T-cell (primary cell): Measurements from ENCODE around the gene CLHC1. TPM values are rescaled to one million over a fixed set of nuclear protein-coding genes. Genes with fewer than 3 reads are reported as not detected.
"Not testable (repeated sequence)": the region's sequence is repeated elsewhere in the genome, so short reads cannot be mapped to it uniquely, and the experiment has no call there.

ENCODE experiments used
- ATAC-seq, 4 experiments: fragments of 200-7000 bp in 3 of 4; fragments of 150-1000 bp in 1 of 4; cut with Tn5 transposase; replicated peaks in 1 of 4; 1 replicate in 3 of 4; 2 replicates in 1 of 4; pipeline ENCODE4 v1.10.0; 2021; ENCODE audit warnings: moderate library complexity in 3 of 4, mild to moderate bottlenecking in 2 of 4, moderate number of reproducible peaks in 1 of 4
- CTCF ChIA-PET, 2 donors: fragments of 300-600 bp; sonication (Branson Sonifier 250); formaldehyde crosslinking; loops; one replicate each; lab custom pipeline; 2022; ENCODE audit warnings: antibody characterized with exemption in 2 of 2; lab: Charles Lee
- POLR2A ChIA-PET, 2 donors: fragments of 300-600 bp; sonication (Branson Sonifier 250); formaldehyde crosslinking; loops; one replicate each; lab custom pipeline; 2022; ENCODE audit warnings: antibody characterized with exemption in 2 of 2; lab: Charles Lee
- DNase-seq, 35 experiments: peaks; one replicate each; pipeline versions ENCODE4 v3.0.0 to v3.0.0-alpha.2; 2013 to 2023
- H3K27ac ChIP-seq: one replicate; pipeline ENCODE4 v1.5.1; 2013; ENCODE audit warnings: low read length
- H3K27me3 ChIP-seq, 2 experiments: replicated peaks in 1 of 2; 1 replicate in 1 of 2; 2 replicates in 1 of 2; pipeline versions ENCODE4 v1.6.1 to v1.7.0; 2013; ENCODE audit warnings: low read length in 1 of 2, mixed read lengths in 1 of 2; ENCODE audit not compliant: control insufficient read depth in 2 of 2, insufficient read depth in 2 of 2; ENCODE audit errors: extremely low read depth in 1 of 2
- H3K36me3 ChIP-seq, 2 donors: 1 replicate in 1 of 2; 2 replicates in 1 of 2; pipeline versions ENCODE4 v1.6.1 to v1.7.0; 2013; ENCODE audit warnings: low read length in 1 of 2; ENCODE audit not compliant: control insufficient read depth in 2 of 2, insufficient read depth in 1 of 2; ENCODE audit errors: extremely low read depth in 1 of 2
- H3K4me1 ChIP-seq, 2 experiments: 1 replicate in 1 of 2; 2 replicates in 1 of 2; pipeline versions ENCODE4 v1.6.1 to v1.7.0; 2013; ENCODE audit warnings: low read length in 2 of 2, mixed read lengths in 1 of 2; ENCODE audit not compliant: insufficient read depth in 2 of 2, control insufficient read depth in 1 of 2; ENCODE audit errors: extremely low read depth in 1 of 2
- H3K4me3 ChIP-seq, 2 donors: 1 replicate in 1 of 2; 2 replicates in 1 of 2; pipeline versions ENCODE4 v1.5.1 to v1.7.0; 2013; ENCODE audit warnings: mild to moderate bottlenecking in 2 of 2, low read length in 1 of 2, moderate library complexity in 1 of 2; ENCODE audit not compliant: control insufficient read depth in 1 of 2; ENCODE audit errors: extremely low read depth in 1 of 2
- H3K9me3 ChIP-seq: 2 replicates; pipeline ENCODE4 v1.7.0; 2013
- H3K27ac Mint-ChIP-seq, 2 donors: one replicate each; pipeline ENCODE4 v1.8.0; 2020 to 2021; ENCODE audit warnings: mild to moderate bottlenecking in 2 of 2, mixed read lengths in 2 of 2
- H3K27me3 Mint-ChIP-seq, 2 donors: one replicate each; pipeline ENCODE4 v1.8.0; 2021 to 2022; ENCODE audit warnings: mixed read lengths in 2 of 2
- H3K36me3 Mint-ChIP-seq: one replicate; pipeline ENCODE4 v1.8.0; 2021; ENCODE audit warnings: mixed read lengths
- H3K4me1 Mint-ChIP-seq, 3 donors: one replicate each; pipeline ENCODE4 v1.8.0; 2020 to 2022; ENCODE audit warnings: mixed read lengths in 3 of 3, mild to moderate bottlenecking in 1 of 3
- H3K4me3 Mint-ChIP-seq, 3 donors: one replicate each; pipeline ENCODE4 v1.8.0; 2020 to 2022; ENCODE audit warnings: mild to moderate bottlenecking in 3 of 3, mixed read lengths in 3 of 3, moderate library complexity in 3 of 3
- H3K9me3 Mint-ChIP-seq, 3 donors: one replicate each; pipeline ENCODE4 v1.8.0; 2020 to 2022; ENCODE audit warnings: mixed read lengths in 3 of 3
- WGBS: methylation state at CpG from one replicate; pipeline ENCODE4 v1.1.5; 2013; ENCODE audit warnings: missing lambda C conversion rate; ENCODE audit not compliant: insufficient coverage; 5-methylcytosine and 5-hydroxymethylcytosine counted together
- total RNA-seq, 35 experiments: library from RNA in 6 of 35; stranded (reverse) in 6 of 35; fragments of 120-200 nt in 1 of 35; gene quantifications; one replicate each; pipeline versions ENCODE4 v1.2.1 to v1.2.4 and lab custom pipeline; 2013 to 2026

The CLHC1 gene
- 10 to 100 TPM in 2 of 5 donors, 1 to 10 TPM in 3; 5.7 to 14.3 (median 9.2) TPM for total RNA-seq
- total RNA-seq (2013), result 6.1 TPM
- total RNA-seq (lab: John Stamatoyannopoulos, UW), result 0.91 to 11.5 (median 3.9) reads per million in 29 experiments

GRCh38 chr2:55232084-55232862, at the start of gene CLHC1, which contains the start of gene RPS27A:
Gene CLHC1, minus strand, starts transcription at chr2:55232293. Its CDS starts 9,882 bp downstream, at chr2:55222411.
Gene RPS27A, plus strand, starts transcription at chr2:55232688. Its CDS starts 137 bp downstream, at chr2:55232825.
- H3K9me3 Mint-ChIP-seq, result peaks cover 0 to 5% (median 0%) of the 10 kb centered on the region in 3 donors

GRCh38 chr2:55280851-55281546, 48.9 kb upstream of the CLHC1 start:
- ChIA-PET POLR2A (interaction anchor here in 1 of 2 donors (0.6 kb wide), 2 partner anchors 13 to 14 kb away, joined by 3 to 4 read pairs; no protein-coding TSS in a partner anchor), CTCF (interaction anchor here in 1 of 2 donors (0.5 kb wide), 1 partner anchor 8 kb away, joined by 4 read pairs; no protein-coding TSS in a partner anchor)
- not testable (repeated sequence) for H3K36me3 Mint-ChIP-seq, H3K9me3 Mint-ChIP-seq, H3K27me3 Mint-ChIP-seq, ATAC-seq, H3K27me3 ChIP-seq, DNase-seq, H3K36me3 ChIP-seq, H3K4me3 ChIP-seq, H3K9me3 ChIP-seq
- Histone ChIP-seq H3K4me1 (peaks cover 0 to 14% of the 10 kb centered on the region in 2 experiments), H3K27ac (peak overlapping the region; percentile 88)
- peak overlapping the region; percentile 96 to 99 for H3K27ac Mint-ChIP-seq
- H3K4me3 Mint-ChIP-seq, result peak overlapping the region; percentile 32 to 89 (median 85)
- H3K4me1 Mint-ChIP-seq, result peaks cover 22 to 30% (median 25%) of the 10 kb centered on the region in 3 donors
- WGBS, result 94% methylated on average over 3 of the region's 5 CpGs

More at GRCh38 chr2:55232084-55232862, at the start of gene CLHC1, which contains the start of gene RPS27A:
- peaks cover 61 to 71% (median 67%) of the 10 kb centered on the region in 3 donors for H3K4me1 Mint-ChIP-seq
- peaks cover 25 to 35% of the 10 kb centered on the region in 2 experiments for H3K4me1 ChIP-seq
- H3K36me3 ChIP-seq, result peaks cover 0 to 38% of the 10 kb centered on the region in 2 donors
- peak within 1 kb of the TSS; percentile 94 to 98 for H3K4me3 ChIP-seq
- no peaks in the 10 kb centered on the region for H3K27me3 ChIP-seq
- H3K27ac ChIP-seq, result peak within 1 kb of the TSS; percentile 99
- H3K4me3 Mint-ChIP-seq, result peak within 1 kb of the TSS; percentile 98 to 100 (median 99)
- ChIA-PET CTCF (interaction anchor here (0.6 to 1.5 kb wide), 5 partner anchors 9 to 905 kb away, joined by 3 to 9 read pairs (median 4); partner anchors contain the start of gene RTN4 (in 1 of the 2)), POLR2A (interaction anchor here (0.6 to 1.4 kb wide), 9 partner anchors 9 to 707 kb away, joined by 3 to 14 read pairs (median 3); partner anchors contain the start of genes CFAP36 (in 1 of the 2) and RTN4 (in 1 of the 2))
- H3K9me3 ChIP-seq, result no peaks in the 10 kb centered on the region
- ATAC-seq, result peak; percentile 83 to 91 (median 85)
- H3K27ac Mint-ChIP-seq, result peak within 1 kb of the TSS; percentile 98 to 99
- H3K27me3 Mint-ChIP-seq, result no peaks in the 10 kb centered on the region
- 1% methylated on average over 25 of the region's 37 CpGs for WGBS
- H3K36me3 Mint-ChIP-seq, result peaks cover 25% of the 10 kb centered on the region
- peak; percentile 86 to 96 (median 93) for DNase-seq

- H3K27ac ChIP-seq, H3K27me3 ChIP-seq, ATAC-seq, DNase-seq, H3K9me3 ChIP-seq, H3K36me3 ChIP-seq, H3K4me3 ChIP-seq, H3K27me3 Mint-ChIP-seq, CTCF ChIA-PET, H3K4me3 Mint-ChIP-seq, POLR2A ChIA-PET, H3K36me3 Mint-ChIP-seq, H3K9me3 Mint-ChIP-seq: not testable (repeated sequence)
- peaks cover 0 to 14% of the 10 kb centered on the region in 2 experiments for H3K4me1 ChIP-seq
- 93% methylated on average over 2 of the region's 7 CpGs for WGBS
- peaks cover 20 to 26% (median 23%) of the 10 kb centered on the region in 3 donors for H3K4me1 Mint-ChIP-seq
- peak overlapping the region in 1 of 2 donors; percentile 39 for H3K27ac Mint-ChIP-seq
Observed at GRCh38 chr2:55279859-55280424, 47.8 kb upstream of the CLHC1 start.

- POLR2A ChIA-PET, H3K36me3 ChIP-seq, H3K27ac Mint-ChIP-seq, CTCF ChIA-PET, ATAC-seq, H3K27ac ChIP-seq, H3K36me3 Mint-ChIP-seq, H3K9me3 Mint-ChIP-seq, H3K4me3 Mint-ChIP-seq, H3K27me3 Mint-ChIP-seq, DNase-seq, H3K27me3 ChIP-seq, H3K4me3 ChIP-seq, H3K9me3 ChIP-seq: not testable (repeated sequence)
- H3K4me1 ChIP-seq, result peaks cover 0 to 14% of the 10 kb centered on the region in 2 experiments
- H3K4me1 Mint-ChIP-seq, result peaks cover 17 to 23% (median 23%) of the 10 kb centered on the region in 3 donors
- WGBS, result 80% methylated on average over 3 of the region's 10 CpGs
Observed at GRCh38 chr2:55279214-55279835, 47.2 kb upstream of the CLHC1 start.

GRCh38 chr2:55277310-55277709, 45.2 kb upstream of the CLHC1 start:
- Mint-ChIP-seq H3K4me1 (peaks cover 5 to 7% (median 6%) of the 10 kb centered on the region in 3 donors), H3K4me3 (no peak overlapping the region), H3K36me3 (no peaks in the 10 kb centered on the region), H3K27me3 (peaks cover 0 to 9% of the 10 kb centered on the region in 2 donors), H3K9me3 (no peaks in the 10 kb centered on the region), H3K27ac (no peak overlapping the region)
- Histone ChIP-seq H3K36me3 (no peaks in the 10 kb centered on the region), H3K27me3 (peaks cover 0 to 3% of the 10 kb centered on the region in 2 experiments), H3K27ac (no peak overlapping the region), H3K4me1 (peaks cover 0 to 6% of the 10 kb centered on the region in 2 experiments), H3K9me3 (no peaks in the 10 kb centered on the region), H3K4me3 (no peak overlapping the region)
- no peak for DNase-seq
- CTCF ChIA-PET, result no interaction called here
- no CpG with 5 or more reads among the region's 3 CpGs for WGBS
- no peak for ATAC-seq
- POLR2A ChIA-PET, result no interaction called here
